Endothelial cell of umbilical vein (primary cell): ENCODE results near the gene SRGAP1. TPM values are rescaled to one million over a fixed set of nuclear protein-coding genes. Genes with fewer than 3 reads are reported as not detected.

Experiments used
- BruUV-seq: library from RNA; stranded (reverse); fragments of 400-500 nt; replicated peaks from 2 replicates; lab custom pipeline; 2021; lab: Mats Ljungman, UMichigan
- CTCF ChIA-PET: fragments of 300-600, 350-600 bp; sonication (Branson Sonifier 250); formaldehyde crosslinking; loops from one replicate; lab custom pipeline; 2021; ENCODE audit warnings: antibody characterized with exemption, inconsistent platforms; lab: Charles Lee
- POLR2A ChIA-PET: fragments of 300-600, 350-600 bp; sonication (Branson Sonifier 250); formaldehyde crosslinking; loops from one replicate; lab custom pipeline; 2021; ENCODE audit warnings: antibody characterized with exemption, inconsistent platforms; lab: Charles Lee
- DNase-seq: peaks from one replicate; pipeline ENCODE4 v3.0.0-alpha.2; 2011; ENCODE audit warnings: low read depth, low spot score
- FAIRE-seq: peaks from 2 replicates; lab custom pipeline; 2011; peaks lifted over from hg19 to GRCh38; lab: Jason Lieb, UNC
- H2AFZ ChIP-seq: 2 replicates; pipeline ENCODE4 v1.6.0; 2012; ENCODE audit warnings: low read depth, low read length, control low read depth, inconsistent platforms
- H3K27ac ChIP-seq: 2 replicates; pipeline ENCODE4 v1.5.1; 2011; ENCODE audit warnings: low read depth, mild to moderate bottlenecking, control low read depth, low read length, moderate library complexity; ENCODE audit not compliant: insufficient read depth
- H3K27me3 ChIP-seq, 2 experiments: 2 replicates each; pipeline versions ENCODE4 v1.6.0 to v1.6.1; 2011; ENCODE audit warnings: low read length in 2 of 2, mixed read lengths in 1 of 2; ENCODE audit not compliant: control insufficient read depth in 2 of 2, insufficient read depth in 2 of 2
- H3K36me3 ChIP-seq, 2 experiments: 2 replicates in 1 of 2; 3 replicates in 1 of 2; pipeline ENCODE4 v1.5.1; 2011; ENCODE audit warnings: low read length in 2 of 2, mild to moderate bottlenecking in 1 of 2, moderate library complexity in 1 of 2; ENCODE audit not compliant: control insufficient read depth in 2 of 2, insufficient read depth in 2 of 2; ENCODE audit errors: extremely low read depth in 1 of 2
- H3K4me1 ChIP-seq: 3 replicates; pipeline ENCODE4 v1.5.1; 2011; ENCODE audit warnings: mild to moderate bottlenecking, low read length; ENCODE audit not compliant: control insufficient read depth, insufficient read depth; ENCODE audit errors: extremely low read depth
- H3K4me2 ChIP-seq: 2 replicates; pipeline ENCODE4 v1.6.1; 2011; ENCODE audit warnings: low read length, control low read depth, mixed read lengths; ENCODE audit not compliant: insufficient read depth
- H3K4me3 ChIP-seq, 3 experiments: fragments of 200-600 bp in 1 of 3; sonication (generic), shearing (Covaris generic) in 1 of 3; replicated peaks in 1 of 3; 2 replicates each; pipeline ENCODE4 v1.5.1; 2011 to 2016; ENCODE audit warnings: control low read depth in 3 of 3, low read length in 3 of 3, mild to moderate bottlenecking in 2 of 3, inconsistent platforms in 1 of 3, low read depth in 1 of 3, moderate library complexity in 1 of 3; ENCODE audit not compliant: insufficient read depth in 1 of 3
- H3K79me2 ChIP-seq: 2 replicates; pipeline ENCODE4 v1.6.0; 2012; ENCODE audit warnings: low read length, inconsistent platforms; ENCODE audit not compliant: control insufficient read depth, insufficient read depth
- H3K9ac ChIP-seq: replicated peaks from 2 replicates; pipeline ENCODE3; 2011; ENCODE audit warnings: low read length, control low read depth; ENCODE audit not compliant: insufficient read depth; ENCODE audit errors: extremely low read depth
- H3K9me1 ChIP-seq: replicated peaks from 3 replicates; pipeline ENCODE4 v1.6.0; 2011; ENCODE audit warnings: mild to moderate bottlenecking, low read length; ENCODE audit not compliant: control insufficient read depth, insufficient read depth; ENCODE audit errors: extremely low read depth
- H3K9me3 ChIP-seq: replicated peaks from 2 replicates; pipeline ENCODE4 v1.5.1; 2012; ENCODE audit warnings: low read length, inconsistent platforms; ENCODE audit not compliant: control insufficient read depth, insufficient read depth
- H4K20me1 ChIP-seq: replicated peaks from 2 replicates; pipeline ENCODE3; 2011; ENCODE audit warnings: mild to moderate bottlenecking, low read length; ENCODE audit not compliant: control insufficient read depth, insufficient read depth; ENCODE audit errors: extremely low read depth
- EZH2 ChIP-seq: IDR thresholded peaks from 2 replicates; pipeline ENCODE4 v1.6.1; 2012; ENCODE audit warnings: borderline replicate concordance, low read depth, mild to moderate bottlenecking, moderate library complexity, low read length, inconsistent platforms; ENCODE audit not compliant: severe bottlenecking
- GATA2 ChIP-seq: IDR thresholded peaks from 2 replicates; pipeline ENCODE4 v1.7.0; 2011; ENCODE audit warnings: low read depth, mild to moderate bottlenecking, moderate library complexity, mixed read lengths, low read length; ENCODE audit not compliant: insufficient read length, insufficient read depth
- MAX ChIP-seq: IDR thresholded peaks from 2 replicates; pipeline ENCODE4 v1.6.1; 2011; ENCODE audit not compliant: insufficient read depth, insufficient read length
- MYC ChIP-seq: IDR thresholded peaks from one replicate; pipeline ENCODE4 v1.6.1; 2011; ENCODE audit warnings: mild to moderate bottlenecking, low read depth, low read length
- POLR2A ChIP-seq: IDR thresholded peaks from 2 replicates; pipeline ENCODE4 v1.6.1; 2012; ENCODE audit warnings: low read depth, mild to moderate bottlenecking, control low read depth, low read length
- POLR2AphosphoS5 ChIP-seq: IDR thresholded peaks from 2 replicates; pipeline ENCODE4 v1.6.1; 2012; ENCODE audit warnings: low read depth, mild to moderate bottlenecking, control low read depth, low read length, moderate library complexity; ENCODE audit not compliant: insufficient read depth
- dilution Hi-C: fragments of 300-500 bp; cut with MboI; formaldehyde crosslinking; loops from one replicate; pipeline ENCODE4 v1.15.0; 2019; ENCODE audit warnings: low sequenced_read_pairs; ENCODE audit not compliant: extremely low pct_ligation_motif_present
- intact Hi-C: fragments of 100-400 bp; cut with micrococcal nuclease; formaldehyde crosslinking; loops from one replicate; pipeline ENCODE4 v1.10.0; 2022
- polyA plus RNA-seq, 4 experiments: library from polyadenylated mRNA; depleted of rRNA in 3 of 4; stranded (reverse) in 3 of 4; unstranded in 1 of 4; fragments of >200 nt; gene quantifications; 2 replicates each; pipeline versions ENCODE4 v1.2.1 to v1.2.3, GENCODE V29; 2011 to 2012; ENCODE audit warnings: missing spikeins in 1 of 4
- total RNA-seq: library from RNA; stranded (reverse); gene quantifications from 2 replicates; pipeline ENCODE4 v1.2.3, GENCODE V29; 2021
- TF ChIP-seq, protein P1 (sequence below), 2 donors: IDR thresholded peaks; 1 replicate in 1 of 2; 2 replicates in 1 of 2; pipeline ENCODE4 v1.5.1; 2011; ENCODE audit warnings: low read length in 2 of 2, mild to moderate bottlenecking in 2 of 2, moderate library complexity in 2 of 2, control low read depth in 1 of 2, inconsistent platforms in 1 of 2, low read depth in 1 of 2; ENCODE audit not compliant: insufficient read depth in 1 of 2; ENCODE audit errors: extremely low read depth in 1 of 2

Gene SRGAP1
- total and polyA plus RNA-seq, 2 donors (not counting 3 experiments of a cell fraction or from before 2014, with no cell fraction given) = 4.9 to 16.3 TPM

- Histone ChIP-seq H3K9me1 (no peaks in the 10 kb centered on the region), H3K4me2 (no peak overlapping the region), H3K36me3 (no peaks in the 10 kb centered on the region), H3K4me1 (peaks cover 51% of the 10 kb centered on the region), H3K9ac (no peak overlapping the region), H3K4me3 (no peak overlapping the region), H4K20me1 (no peaks in the 10 kb centered on the region), H2AFZ (no peak overlapping the region), H3K9me3 (no peaks in the 10 kb centered on the region), H3K27ac (no peak overlapping the region), H3K27me3 (no peaks in the 10 kb centered on the region), H3K79me2 (no peaks in the 10 kb centered on the region)
- FAIRE-seq (no peak), DNase-seq (no peak)
- dilution Hi-C loops = no loop called here
- ChIA-PET POLR2A (no interaction called here), CTCF (interaction anchor here (0.7 kb wide), 1 partner anchor 30 kb away, joined by 3 read pairs; no protein-coding TSS in a partner anchor)
- no peak for TF ChIP-seq POLR2A
- TF ChIP-seq, protein P1, sequence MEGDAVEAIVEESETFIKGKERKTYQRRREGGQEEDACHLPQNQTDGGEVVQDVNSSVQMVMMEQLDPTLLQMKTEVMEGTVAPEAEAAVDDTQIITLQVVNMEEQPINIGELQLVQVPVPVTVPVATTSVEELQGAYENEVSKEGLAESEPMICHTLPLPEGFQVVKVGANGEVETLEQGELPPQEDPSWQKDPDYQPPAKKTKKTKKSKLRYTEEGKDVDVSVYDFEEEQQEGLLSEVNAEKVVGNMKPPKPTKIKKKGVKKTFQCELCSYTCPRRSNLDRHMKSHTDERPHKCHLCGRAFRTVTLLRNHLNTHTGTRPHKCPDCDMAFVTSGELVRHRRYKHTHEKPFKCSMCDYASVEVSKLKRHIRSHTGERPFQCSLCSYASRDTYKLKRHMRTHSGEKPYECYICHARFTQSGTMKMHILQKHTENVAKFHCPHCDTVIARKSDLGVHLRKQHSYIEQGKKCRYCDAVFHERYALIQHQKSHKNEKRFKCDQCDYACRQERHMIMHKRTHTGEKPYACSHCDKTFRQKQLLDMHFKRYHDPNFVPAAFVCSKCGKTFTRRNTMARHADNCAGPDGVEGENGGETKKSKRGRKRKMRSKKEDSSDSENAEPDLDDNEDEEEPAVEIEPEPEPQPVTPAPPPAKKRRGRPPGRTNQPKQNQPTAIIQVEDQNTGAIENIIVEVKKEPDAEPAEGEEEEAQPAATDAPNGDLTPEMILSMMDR (IDR thresholded peaks at IDR 0.05; ENCODE audit: extremely low read depth in 1 of 2, insufficient read depth in 1 of 2, low read depth in 1 of 2, low read length in 2 of 2) = no peak
- TF ChIP-seq POLR2AphosphoS5 = no peak
- no peak for TF ChIP-seq MAX
- TF ChIP-seq GATA2 = no peak
- no peak for TF ChIP-seq MYC
- TF ChIP-seq EZH2 = no peak
- intact Hi-C loops = loop anchor here (5.0 kb wide), 1 partner anchor 217 kb away; no protein-coding TSS in a partner anchor
- BruUV-seq = no TSS peak
These were observed 339.7 kb downstream of the SRGAP1 start for GRCh38 chr12:64184216-64184615.
